BE2C (cell line): ENCODE measurements around the gene MBOAT7.

ENCODE experiments used
- DNase-seq: peaks from one replicate; pipeline ENCODE4 v3.0.0-alpha.2; 2020
- H3K27me3 ChIP-seq: fragments of 250-450 bp; sonication (Bioruptor Pico); 2 replicates; pipeline ENCODE4 v1.5.1; 2020; ENCODE audit warnings: mild to moderate bottlenecking
- H3K36me3 ChIP-seq: fragments of 250-450 bp; sonication (Bioruptor Pico); 2 replicates; pipeline ENCODE4 v1.5.1; 2020; ENCODE audit warnings: mild to moderate bottlenecking
- H3K4me1 ChIP-seq: fragments of 250-450 bp; sonication (Bioruptor Pico); 2 replicates; pipeline ENCODE4 v1.5.1; 2020
- H3K4me3 ChIP-seq: 2 replicates; pipeline ENCODE4 v1.5.1; 2011; ENCODE audit warnings: low read depth, low read length
- H3K9me3 ChIP-seq: fragments of 250-450 bp; sonication (Bioruptor Pico); 2 replicates; pipeline ENCODE4 v1.5.1; 2020
- CTCF ChIP-seq: IDR thresholded peaks from 2 replicates; pipeline ENCODE4 v1.5.1; 2012; ENCODE audit warnings: mild to moderate bottlenecking, low read depth, low read length

The MBOAT7 gene

GRCh38 chr19:54191811-54192453, 2.6 kb upstream of the MBOAT7 start:
- Histone ChIP-seq H3K36me3 (no peaks in the 10 kb centered on the region), H3K4me1 (no peaks in the 10 kb centered on the region), H3K4me3 (peak overlapping the region; percentile 78), H3K9me3 (no peaks in the 10 kb centered on the region), H3K27me3 (no peaks in the 10 kb centered on the region)
- TF ChIP-seq CTCF: no peak
- DNase-seq: no peak

GRCh38 chr19:54191011-54191810, 1.8 kb upstream of the MBOAT7 start, which contains the start of gene TSEN34:
Gene TSEN34, plus strand, starts transcription at chr19:54191308. Its CDS starts 57 bp downstream, at chr19:54191365.
- Histone ChIP-seq H3K4me1 (no peaks in the 10 kb centered on the region), H3K36me3 (no peaks in the 10 kb centered on the region), H3K27me3 (no peaks in the 10 kb centered on the region), H3K4me3 (peak within 1 kb of the TSS; percentile 78), H3K9me3 (no peaks in the 10 kb centered on the region)
- no peak for TF ChIP-seq CTCF
- peak; percentile 93 for DNase-seq

- no peak for TF ChIP-seq CTCF
- H3K36me3 ChIP-seq: no peaks in the 10 kb centered on the region
- peak; percentile 99 for DNase-seq
- H3K4me3 ChIP-seq: peak overlapping the region; percentile 78
- H3K27me3 ChIP-seq: no peaks in the 10 kb centered on the region
- no peaks in the 10 kb centered on the region for H3K4me1 ChIP-seq
- H3K9me3 ChIP-seq: no peaks in the 10 kb centered on the region
Observed at GRCh38 chr19:54190503-54191010, 1.2 kb upstream of the MBOAT7 start.

- peak overlapping the region; percentile 78 for H3K4me3 ChIP-seq
- no peaks in the 10 kb centered on the region for H3K4me1 ChIP-seq
- no peaks in the 10 kb centered on the region for H3K36me3 ChIP-seq
- peak; percentile 100 for DNase-seq
- no peak for TF ChIP-seq CTCF
- no peaks in the 10 kb centered on the region for H3K9me3 ChIP-seq
- H3K27me3 ChIP-seq: no peaks in the 10 kb centered on the region
Observed at GRCh38 chr19:54189735-54190502, 539 bp upstream of the MBOAT7 start.

GRCh38 chr19:54188215-54188871, 1.0 kb downstream of the MBOAT7 start:
- Histone ChIP-seq H3K27me3 (no peaks in the 10 kb centered on the region), H3K4me3 (peak overlapping the region; percentile 63), H3K36me3 (no peaks in the 10 kb centered on the region), H3K9me3 (no peaks in the 10 kb centered on the region), H3K4me1 (no peaks in the 10 kb centered on the region)
- DNase-seq: no peak
- no peak for TF ChIP-seq CTCF
